DMS53 (cell line): ENCODE measurements around the gene SREBF2.

Experiments used
- DNase-seq: peaks from one replicate; lab custom pipeline; 2025; lab: John Stamatoyannopoulos, UW

SREBF2 gene

DNA sequence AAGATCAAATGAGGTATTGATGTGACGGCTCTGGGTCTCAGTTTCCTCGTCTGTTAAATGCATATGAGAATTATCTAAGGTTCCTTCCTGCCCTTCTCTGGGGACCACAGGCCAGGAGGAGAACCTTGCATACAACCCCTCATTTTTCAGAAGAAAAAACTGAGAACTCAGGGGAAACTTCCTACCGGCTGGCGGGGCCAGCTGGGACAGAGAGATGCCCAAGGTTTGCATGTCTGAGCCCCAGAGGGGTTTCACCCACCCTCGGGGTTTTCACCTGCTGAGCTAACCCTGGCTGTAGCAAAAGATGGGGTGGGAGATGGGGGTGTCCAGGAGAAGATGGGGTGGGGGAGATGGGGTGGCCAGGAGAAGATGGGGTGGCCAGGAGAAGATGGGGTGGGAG lies 89.4 kb downstream of the SREBF2 start:
- DNase-seq = no peak

GRCh38 chr22:41922940-41923594 lies 90.2 kb downstream of the SREBF2 start:
- DNase-seq = no peak

DNA sequence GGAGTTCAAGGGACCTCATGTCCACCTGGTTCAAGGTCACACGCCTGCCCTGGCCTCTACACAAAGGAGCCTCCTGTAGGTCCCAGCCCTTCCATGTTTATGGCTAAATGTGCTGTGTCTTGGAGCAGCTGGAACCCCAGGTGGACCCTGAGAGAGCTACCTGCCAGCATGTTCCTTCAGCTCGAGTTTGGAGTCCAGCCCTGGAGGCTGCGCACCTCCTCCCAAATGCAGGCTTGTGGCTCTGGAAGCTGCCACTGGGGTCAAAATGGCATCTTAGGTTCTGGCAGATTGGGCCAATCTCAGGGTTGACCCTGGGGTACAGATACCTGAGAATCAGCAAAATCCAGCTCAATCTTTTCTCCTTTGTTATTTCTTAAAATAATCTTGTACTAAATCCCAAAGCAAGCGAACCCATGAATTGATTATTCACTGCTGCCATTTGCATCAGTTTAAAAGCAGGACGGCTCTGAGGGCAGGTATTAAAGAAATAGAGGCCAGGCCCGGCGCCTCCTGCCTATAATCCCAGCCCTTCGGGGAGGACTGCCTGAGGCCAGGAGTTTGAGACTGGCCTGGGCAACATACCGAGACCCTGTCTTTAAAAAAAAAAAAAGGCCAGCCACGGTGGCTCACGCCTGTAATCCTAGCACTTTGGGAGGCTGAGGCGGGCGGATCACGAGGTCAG lies 90.8 kb downstream of the SREBF2 start:
- no peak for DNase-seq

- DNase-seq = peak; percentile 80
Observed at GRCh38 chr22:41925783-41926460, 93.0 kb downstream of the SREBF2 start.

DNA sequence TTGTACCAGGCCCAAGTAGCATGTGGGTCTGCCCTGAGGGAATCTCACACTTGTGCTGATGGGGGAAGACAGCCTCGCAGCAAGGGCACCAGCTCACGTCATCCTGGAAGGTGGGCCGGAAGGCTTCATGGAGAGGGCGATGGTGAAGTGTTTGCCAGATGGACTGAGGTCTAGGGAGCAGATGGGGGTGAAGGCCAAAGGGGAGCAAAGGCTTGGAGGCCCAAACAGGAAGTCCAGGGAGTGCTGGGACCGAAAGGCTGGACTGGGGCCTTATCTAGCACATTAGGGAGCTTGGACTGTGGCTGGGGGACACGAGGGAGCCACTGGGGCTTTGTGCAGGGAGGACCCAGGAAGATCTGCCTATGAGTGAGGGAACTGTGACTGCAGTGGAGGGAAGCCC lies 94.9 kb downstream of the SREBF2 start:
- peak; percentile 32 for DNase-seq

GRCh38 chr22:41928593-41929417 lies 95.9 kb downstream of the SREBF2 start:
- DNase-seq = peak; percentile 63

- peak; percentile 78 for DNase-seq
Observed at GRCh38 chr22:41929418-41929810, 96.5 kb downstream of the SREBF2 start.

DNA sequence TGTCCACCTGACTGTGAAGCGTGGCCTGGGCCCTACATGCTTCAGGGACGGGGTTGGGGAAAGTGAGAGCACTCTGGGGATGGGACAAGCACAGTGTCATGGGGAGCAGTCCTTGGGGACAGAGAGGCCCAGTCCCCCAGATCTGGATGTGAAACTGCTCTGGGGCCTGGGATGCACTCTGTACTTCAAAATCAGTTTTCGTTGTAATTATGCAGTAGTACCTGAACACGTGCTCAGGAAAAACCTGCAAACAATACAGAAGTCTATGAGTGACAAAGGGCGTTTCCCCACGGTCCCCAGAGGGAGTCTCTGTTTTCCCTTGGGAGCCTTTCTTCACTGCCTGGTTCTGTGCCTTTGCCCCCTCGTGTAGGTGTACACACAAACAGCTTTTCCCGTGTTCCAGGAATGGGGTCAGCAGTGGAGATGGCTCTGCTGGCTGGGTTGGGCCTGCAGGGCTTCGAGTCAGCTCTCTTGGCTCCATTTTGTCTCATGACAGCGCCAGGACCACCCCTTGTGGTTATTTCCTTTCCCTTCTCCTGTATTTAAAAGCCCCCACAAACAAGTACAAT lies 98.9 kb downstream of the SREBF2 start:
- no peak for DNase-seq

DNA sequence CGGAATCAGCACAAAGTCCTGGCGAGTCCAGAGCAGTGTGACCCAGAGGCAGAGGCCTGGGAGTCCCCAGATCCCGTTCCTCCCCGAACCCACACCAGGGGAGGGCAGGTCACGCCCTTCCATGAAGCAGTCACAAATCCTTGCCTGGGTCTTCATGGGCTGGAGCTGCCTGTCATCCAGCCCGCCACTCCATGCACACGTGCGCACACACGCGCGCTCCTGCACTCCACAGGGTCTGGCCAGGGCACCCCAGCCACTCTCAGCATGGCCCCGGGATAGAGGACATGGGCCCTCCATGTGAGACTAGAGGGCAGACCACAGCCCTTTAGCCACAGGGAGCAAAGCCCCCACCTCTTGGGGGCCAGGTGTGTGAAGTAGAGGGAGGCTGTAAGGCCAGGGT lies 99.4 kb downstream of the SREBF2 start:
- no peak for DNase-seq

DNA sequence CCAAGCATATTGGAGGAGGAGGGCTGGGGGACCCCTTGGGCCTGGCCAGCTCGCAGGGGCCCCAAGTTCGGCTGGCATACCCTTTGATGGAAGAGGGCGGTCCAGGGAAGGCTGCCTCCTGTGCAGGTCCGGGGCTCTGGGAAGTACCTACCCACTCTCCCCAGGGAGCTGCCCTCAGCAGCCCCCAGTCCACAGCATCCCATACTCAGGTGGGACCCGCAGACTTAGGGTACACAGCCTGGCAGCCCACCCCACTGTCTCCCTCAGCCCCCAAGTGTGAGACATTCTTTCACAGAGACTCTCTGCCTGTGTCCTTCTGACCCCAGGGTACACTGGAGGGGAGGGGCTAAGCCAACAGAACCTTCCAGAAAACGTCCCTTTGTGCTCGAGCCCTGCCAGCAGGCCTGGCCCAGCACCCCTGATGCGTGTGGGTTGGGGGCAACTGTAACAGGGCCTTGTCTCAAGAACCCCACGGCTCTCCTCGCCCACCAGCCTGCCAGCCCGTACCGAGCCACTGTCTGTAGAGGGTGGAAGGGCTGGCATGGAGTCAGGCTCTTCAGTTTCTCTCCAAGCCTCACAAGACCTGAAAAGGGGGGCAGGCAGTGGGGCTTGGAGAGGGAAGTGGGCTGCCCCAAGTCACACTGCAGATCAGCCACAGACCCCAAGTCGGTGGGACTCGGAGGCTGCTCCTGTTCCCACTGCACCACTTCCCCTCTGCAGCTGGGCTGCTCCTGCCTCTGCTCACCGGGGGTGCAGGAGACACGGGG lies 100.7 kb downstream of the SREBF2 start:
- DNase-seq = no peak

DNA sequence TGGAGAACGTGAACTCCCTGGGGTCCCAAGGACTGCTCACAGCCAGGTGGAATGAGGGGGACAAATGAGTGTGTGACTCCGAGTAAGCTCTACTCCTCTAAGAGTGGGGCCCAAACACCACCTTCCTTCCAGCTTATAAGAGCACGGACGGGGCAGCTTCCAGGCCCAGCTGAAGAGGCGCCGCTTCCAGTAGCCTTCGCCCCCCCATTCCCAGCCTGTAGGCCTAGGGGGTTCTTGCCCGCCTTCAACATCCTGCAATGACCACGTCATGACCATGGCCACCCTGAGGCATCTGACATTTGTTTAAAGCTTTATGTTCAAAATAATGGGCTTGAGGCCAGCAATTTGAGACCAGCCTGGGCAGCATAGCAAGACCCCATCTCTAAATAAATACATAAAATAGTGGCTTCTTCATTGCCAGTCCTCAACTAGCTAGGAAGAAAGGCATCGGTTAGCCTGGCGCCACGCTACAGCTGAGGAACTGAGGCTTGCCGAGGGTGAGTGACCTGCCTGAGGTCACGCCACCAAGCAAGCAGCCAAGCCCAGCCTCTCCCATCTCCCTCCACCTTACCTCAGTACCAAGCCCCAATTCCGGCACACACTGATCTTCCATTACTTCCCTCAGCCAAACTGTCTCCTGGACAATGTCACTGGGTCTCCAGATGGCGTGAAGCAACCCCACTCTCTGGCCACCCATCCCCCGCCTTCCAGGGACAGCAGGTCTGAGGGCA lies 101.5 kb downstream of the SREBF2 start:
- no peak for DNase-seq

DNA sequence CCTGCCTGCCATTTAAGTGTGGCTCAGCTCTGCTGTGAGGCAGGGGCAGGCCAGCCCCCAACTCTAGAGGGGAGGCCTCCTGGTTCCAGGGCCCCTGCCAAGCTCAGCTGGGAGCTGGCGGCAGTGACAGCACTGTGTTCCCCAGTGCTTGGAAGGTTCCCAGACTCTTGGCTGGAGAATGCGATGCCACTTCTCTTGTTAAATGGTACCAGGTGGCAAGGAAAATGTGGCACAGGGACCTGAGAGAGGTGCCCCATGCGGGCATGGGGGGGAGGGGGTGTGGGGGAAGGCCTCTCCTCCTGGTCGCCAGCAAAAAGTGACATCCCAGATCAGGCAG lies 102.1 kb downstream of the SREBF2 start:
- DNase-seq = no peak

GRCh38 chr22:41935509-41935908 lies 102.6 kb downstream of the SREBF2 start:
- DNase-seq = no peak

- DNase-seq = no peak
Observed at GRCh38 chr22:41936894-41937169, 103.9 kb downstream of the SREBF2 start.

DNA sequence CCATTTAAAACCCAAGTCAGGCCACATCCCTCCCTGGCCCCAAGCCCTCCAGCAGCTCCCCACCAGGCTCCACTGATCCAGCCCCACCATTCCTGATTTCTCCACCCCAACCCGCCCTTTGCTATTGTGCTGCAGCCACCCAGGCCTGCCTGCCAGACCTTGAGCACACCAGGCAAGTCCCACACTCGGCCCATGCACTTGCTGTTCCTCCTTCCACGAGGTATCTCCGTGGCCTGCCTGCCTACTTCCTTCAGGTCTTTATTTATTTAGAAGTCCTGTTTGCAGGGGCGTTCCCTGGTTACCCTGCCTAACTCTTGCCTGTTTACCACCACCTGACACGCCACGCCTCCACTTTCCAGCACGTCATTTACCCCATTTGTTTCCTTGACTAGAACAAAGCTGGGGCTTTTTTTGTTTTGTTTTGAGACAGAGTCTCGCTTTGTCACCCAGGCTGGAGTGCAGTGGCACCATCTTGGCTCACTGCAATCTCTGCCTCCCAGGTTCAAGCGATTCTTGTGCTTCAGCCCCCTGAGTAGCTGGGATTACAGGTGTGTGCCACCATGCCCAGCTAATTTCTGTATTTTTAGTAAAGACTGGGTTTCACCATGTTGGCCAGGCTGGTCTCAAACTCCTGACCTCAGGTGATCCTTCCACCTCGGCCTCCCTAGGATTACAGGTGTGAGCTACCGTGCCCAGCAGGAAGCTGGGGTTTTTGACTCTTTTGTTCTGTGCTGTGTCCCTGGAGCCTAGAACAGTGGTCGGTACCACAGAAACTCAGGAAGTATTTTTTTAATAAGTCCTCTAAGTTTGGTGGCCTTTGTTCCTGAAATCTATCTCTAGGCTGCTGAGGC lies 107.3 kb downstream of the SREBF2 start:
- peak; percentile 87 for DNase-seq

DNA sequence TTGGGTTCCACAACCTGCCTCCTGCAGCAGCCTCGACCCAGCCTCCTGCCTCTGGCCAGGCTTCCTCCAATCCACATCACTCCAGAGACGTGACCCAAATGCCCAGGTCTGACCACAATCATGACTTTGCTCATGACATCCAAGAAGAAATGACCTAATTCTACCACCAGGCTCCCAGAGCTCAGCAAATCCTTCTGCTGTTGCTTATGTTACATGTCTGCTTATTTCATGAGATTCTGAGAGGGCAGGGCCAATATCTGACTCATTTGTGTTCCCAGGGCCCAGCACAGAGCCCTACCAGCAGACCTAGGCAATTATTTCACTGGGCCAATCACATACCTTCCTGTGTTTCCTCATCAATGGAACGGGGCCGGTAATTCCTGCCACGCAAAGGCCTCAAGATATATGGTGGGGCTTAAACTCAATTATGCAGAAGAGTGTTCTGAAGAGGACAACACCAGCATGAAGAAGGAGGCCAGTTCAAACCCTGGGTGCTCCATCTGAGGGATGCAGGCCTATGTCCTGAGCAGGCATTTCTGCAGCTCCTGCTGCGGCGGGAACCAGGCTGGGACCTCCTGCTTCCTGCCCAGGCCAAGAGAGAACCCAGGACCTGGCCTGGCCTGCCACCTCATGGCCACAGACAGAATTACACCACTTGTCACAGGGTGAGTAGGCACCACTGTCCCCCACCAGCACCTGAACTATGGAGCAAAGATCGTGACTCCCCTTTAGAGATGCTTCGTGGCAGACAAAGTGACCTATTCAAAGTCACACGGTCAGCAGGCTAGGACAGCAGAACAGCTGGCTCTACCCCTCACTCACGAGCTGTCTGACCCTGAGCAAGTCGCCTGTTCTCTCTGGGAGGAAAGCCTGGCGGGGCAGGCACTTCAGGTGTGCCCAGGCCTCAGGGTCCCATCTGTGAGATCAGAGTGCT lies 108.2 kb downstream of the SREBF2 start:
- peak; percentile 87 for DNase-seq

- DNase-seq = no peak
Observed at GRCh38 chr22:41943661-41944209, 110.8 kb downstream of the SREBF2 start.

DNA sequence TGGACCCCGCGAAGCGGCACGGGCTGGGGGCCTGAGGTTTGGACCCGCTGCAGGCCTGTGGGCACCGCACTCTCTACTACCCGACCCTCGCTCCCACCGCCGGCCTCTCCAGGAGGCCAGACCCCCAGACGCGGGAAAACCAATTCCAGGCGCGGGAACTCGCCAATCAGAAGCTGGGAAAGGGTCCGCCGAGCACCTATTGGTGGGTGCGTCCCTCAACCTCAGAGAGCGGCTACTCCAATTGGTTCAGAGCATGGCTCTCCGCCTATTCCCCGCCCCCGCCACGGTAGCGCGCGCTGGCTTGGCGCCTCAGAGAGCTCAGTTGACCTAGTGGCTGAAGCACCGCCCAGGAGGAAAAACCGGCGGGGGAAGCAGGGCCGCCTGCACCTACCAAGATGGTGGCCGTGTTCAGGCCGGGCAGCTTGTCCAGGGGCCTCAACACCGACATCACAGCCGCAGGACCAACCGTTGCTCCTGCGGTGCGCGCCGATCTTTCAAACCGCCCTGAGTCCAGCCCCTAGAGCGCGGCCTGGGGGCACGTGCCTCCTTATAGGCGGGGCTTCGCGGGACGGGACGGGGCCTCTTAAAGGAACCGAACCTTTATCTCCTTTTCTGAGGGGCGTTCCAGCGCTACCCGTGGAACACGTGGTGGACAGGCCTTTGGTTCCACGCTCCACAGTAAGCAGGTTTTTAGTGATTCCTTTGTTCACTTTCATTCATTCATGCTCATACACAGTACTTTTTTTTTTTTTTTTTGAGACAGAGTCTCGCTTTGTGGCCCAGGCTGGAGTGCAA lies 113.9 kb downstream of the SREBF2 start, which contains the start of gene CENPM:
CENPM (minus strand) TSS at position 524 of the 795 bp plus-strand sequence; CDS start at position 448, 76 bp downstream.
- peak; percentile 96 for DNase-seq
